Heart right ventricle (tissue), 16 donors: Measurements from ENCODE around the gene MAGOH. TPM values are rescaled to one million over a fixed set of nuclear protein-coding genes. Genes with fewer than 3 reads are reported as not detected.

Experiments used
- ATAC-seq, 8 donors: fragments of 200-7000 bp; cut with Tn5 transposase; one replicate each; pipeline ENCODE4 v1.9.1; 2020; ENCODE audit warnings: mild to moderate bottlenecking in 8 of 8, moderate library complexity in 8 of 8, moderate number of reproducible peaks in 1 of 8
- DNase-seq, 2 donors: peaks; one replicate each; pipeline ENCODE4 v3.0.0-alpha.2; 2020
- H3K27ac ChIP-seq, 10 donors: fragments of 200-600 bp; sonication (generic) in 2 of 10; one replicate each; pipeline versions ENCODE4 v1.5.0 to v1.8.0; 2020 to 2022; ENCODE audit warnings: mild to moderate bottlenecking in 3 of 10
- H3K27me3 ChIP-seq, 7 donors: fragments of 200-600 bp; one replicate each; pipeline ENCODE4 v1.8.0; 2021 to 2022; ENCODE audit warnings: mild to moderate bottlenecking in 2 of 7
- H3K36me3 ChIP-seq, 9 donors: fragments of 200-600 bp; sonication (generic) in 1 of 9; one replicate each; pipeline versions ENCODE4 v1.5.0 to v1.8.0; 2020 to 2022; ENCODE audit warnings: mild to moderate bottlenecking in 2 of 9
- H3K4me1 ChIP-seq, 9 donors: fragments of 200-600 bp; sonication (generic) in 1 of 9; one replicate each; pipeline versions ENCODE4 v1.5.0 to v1.8.0; 2020 to 2022; ENCODE audit warnings: mild to moderate bottlenecking in 4 of 9
- H3K4me3 ChIP-seq, 10 donors: fragments of 200-600 bp; sonication (generic) in 2 of 10; one replicate each; pipeline versions ENCODE4 v1.5.0 to v1.8.0; 2020 to 2022; ENCODE audit warnings: mild to moderate bottlenecking in 7 of 10, moderate library complexity in 2 of 10
- H3K9me3 ChIP-seq, 11 donors: fragments of 200-600 bp in 10 of 11; sonication (generic) in 2 of 11; one replicate each; pipeline versions ENCODE4 v1.5.0 to v1.8.0; 2013 to 2022; ENCODE audit warnings: mild to moderate bottlenecking in 2 of 11, control low read depth in 1 of 11, moderate library complexity in 1 of 11
- CTCF ChIP-seq, 9 donors: fragments of 200-600 bp; sonication (generic) in 2 of 9; IDR thresholded peaks; one replicate each; pipeline versions ENCODE4 v1.5.0 to v1.8.0; 2021 to 2022; ENCODE audit warnings: antibody characterized with exemption in 9 of 9, mild to moderate bottlenecking in 5 of 9, moderate library complexity in 1 of 9
- WGBS, 2 donors: extraction: QIAGEN DNeasy Blood & Tissue Kit; methylation state at CpG; one replicate each; pipeline ENCODE4 v1.1.7; 2013; ENCODE audit warnings: inconsistent platforms in 1 of 2; 5-methylcytosine and 5-hydroxymethylcytosine counted together
- intact Hi-C, 10 donors: fragments of 100-400 bp; cut with DNase I; formaldehyde crosslinking; loops; one replicate each; pipeline versions ENCODE4 v1.11.1 to v1.14.2; 2022
- polyA plus RNA-seq, 2 donors: library from polyadenylated mRNA; stranded (reverse); fragments of 200-250 nt; gene quantifications; one replicate each; pipeline ENCODE4 v1.2.3, GENCODE V29; 2013
- total RNA-seq, 10 donors: library from RNA; stranded (reverse); fragmentation: NEBNext Ultra II Directional in 3 of 10; extraction: Animal tissue kit (Norgen Biotek cat#: 25700) in 3 of 10; gene quantifications; one replicate each; pipeline versions ENCODE4 v1.2.1 to v1.2.4, GENCODE V29; 2021 to 2023
- donor health status: Arrhythmogenic right ventricular cardiomyopathy.
- donor health status: ischemic (EF 13 %, LVEDD 7.1; RV severe dilation, severe dysfunction).
- donor health status: healthy with polysubstance abuse.
- donor health status: DM: no; HTN: yes; CAD: no.
- donor health status: DM: no; HTN: no; CAD: no.
- donor health status: ischemic (EF 25% LVEDD 6.9; RV normal size, moderate dysfunction).
- donor health status: ischemic (EF 25% LVEDD 5.7; RV mildly dilated, moderate dysfunction).
- donor health status: healthy.
- donor health status: DM: yes; HTN: yes; CAD: no.
- donor health status: Ischemic cardiomyopathy.
- donor health status: ischemic (EF 35%, LVEDD 5.7; RV mildly dilated, moderate dysfunction).
- donor health status: nonischemic (EF 11% LVEDD 7.7; RV severe dilation, severe dysfunction).
- donor health status: DM: yes; HTN: yes; CAD: no.
- donor health status: PGD.
- donor health status: ischemic (EF 29% LVEDD 5.4; RV normal size, mild dysfunction).
- donor health status: nonischemic (EF 23%, LVEDD 6.1; RV moderate dilation, normal function).

Gene MAGOH
- total and polyA plus RNA-seq, 12 donors = 17.3 to 67.3 (median 22.9) TPM

GRCh38 chr1:53270873-53271272 lies 32.6 kb upstream of the MAGOH start:
- intact Hi-C loops = loop anchor here in 1 of 10 donors (10.0 kb wide), 1 partner anchor 484 kb away; no protein-coding TSS in a partner anchor
- no peak for TF ChIP-seq CTCF (IDR thresholded peaks at IDR 0.05)
- ATAC-seq = no peak

DNA sequence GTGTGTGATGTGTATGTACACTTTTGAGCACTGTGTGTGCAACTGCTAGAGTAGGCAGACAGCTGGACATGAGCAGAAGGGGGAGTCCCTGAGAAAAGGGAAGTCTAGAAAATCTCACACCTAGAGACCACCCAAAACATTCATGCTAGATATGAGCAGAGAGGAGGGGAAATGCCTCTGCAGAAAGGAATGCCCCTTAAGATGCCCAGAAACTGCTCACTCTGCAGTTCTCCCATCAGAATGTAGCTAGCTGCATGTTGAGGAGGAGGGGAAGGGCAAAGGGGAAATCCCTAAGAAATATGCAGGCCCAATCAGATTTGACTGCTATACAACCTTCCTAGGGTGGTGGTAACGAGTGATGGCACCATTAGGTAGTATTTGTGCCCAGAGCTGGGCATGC lies 31.8 kb upstream of the MAGOH start:
- Histone ChIP-seq H3K9me3 (no peaks in the 10 kb centered on the region), H3K36me3 (peaks cover 0 to 15% (median 0%) of the 10 kb centered on the region in 9 donors), H3K27me3 (no peaks in the 10 kb centered on the region), H3K4me1 (no peaks in the 10 kb centered on the region), H3K4me3 (no peak overlapping the region), H3K27ac (no peak overlapping the region)
- DNase-seq (no peak), ATAC-seq (no peak)
- no peak for TF ChIP-seq CTCF (IDR thresholded peaks at IDR 0.05)
- 76 to 87% methylated on average over 1 of the region's 1 CpG for WGBS, 2 donors
- intact Hi-C loops = loop anchor here in 1 of 10 donors (10.0 kb wide), 1 partner anchor 485 kb away; no protein-coding TSS in a partner anchor

More at GRCh38 chr1:53270873-53271272, 32.6 kb upstream of the MAGOH start:
- Histone ChIP-seq H3K4me1 (no peaks in the 10 kb centered on the region), H3K27me3 (no peaks in the 10 kb centered on the region), H3K36me3 (peaks cover 0 to 8% (median 0%) of the 10 kb centered on the region in 9 donors), H3K4me3 (no peak overlapping the region), H3K27ac (no peak overlapping the region), H3K9me3 (no peaks in the 10 kb centered on the region)
- no peak for DNase-seq
- WGBS, 2 donors = 88 to 94% methylated on average over 8 of the region's 8 CpGs

DNA sequence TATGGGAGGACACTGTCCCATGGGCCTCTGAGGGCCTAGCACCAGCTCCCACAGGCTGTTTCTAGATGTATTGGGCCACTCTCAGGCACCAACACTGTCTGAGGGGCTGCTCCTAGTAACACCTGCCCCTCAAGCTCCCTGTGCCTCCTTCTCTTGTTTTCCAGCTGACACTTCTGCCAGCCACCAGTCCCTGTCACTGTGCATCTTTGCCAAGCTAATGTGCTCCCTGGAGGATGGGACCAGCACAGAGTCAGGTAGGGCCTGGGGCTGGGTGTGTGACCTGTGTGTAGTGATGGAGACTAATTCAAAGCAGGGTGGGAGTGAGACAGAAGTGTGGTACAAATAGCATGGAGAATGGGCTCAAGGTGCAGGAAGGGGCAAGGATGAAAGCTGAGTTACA lies 29.4 kb upstream of the MAGOH start:
- Histone ChIP-seq H3K9me3 (no peaks in the 10 kb centered on the region), H3K27ac (no peak overlapping the region), H3K36me3 (peaks cover 0 to 34% (median 0%) of the 10 kb centered on the region in 9 donors), H3K27me3 (no peaks in the 10 kb centered on the region), H3K4me1 (no peaks in the 10 kb centered on the region), H3K4me3 (no peak overlapping the region)
- ATAC-seq (no peak), DNase-seq (no peak)
- no peak for TF ChIP-seq CTCF (IDR thresholded peaks at IDR 0.05)
- intact Hi-C loops = no loop called here

DNA sequence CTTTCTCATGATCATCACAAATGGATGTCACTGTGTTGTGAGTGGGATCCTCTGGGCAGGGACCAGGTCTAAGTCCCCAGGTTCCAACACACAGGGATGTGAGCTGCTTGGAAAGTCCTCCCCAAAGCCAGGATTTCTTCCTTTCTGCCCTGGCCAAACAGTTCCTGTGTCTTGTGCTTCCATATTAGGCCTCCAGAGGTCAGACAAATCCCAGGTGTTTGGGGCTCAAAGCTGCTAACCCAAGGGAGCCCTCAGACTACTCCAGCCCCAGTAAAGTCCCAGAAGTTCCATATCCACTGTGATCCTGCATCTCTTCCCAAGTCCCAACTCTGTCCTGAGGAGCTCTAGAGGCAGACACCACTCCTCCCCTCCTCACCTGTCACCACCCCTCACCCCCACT lies 27.7 kb upstream of the MAGOH start:
- intact Hi-C loops = no loop called here

More for the DNA sequence above, 27.7 kb upstream of the MAGOH start:
- Histone ChIP-seq H3K9me3 (no peaks in the 10 kb centered on the region), H3K4me1 (no peaks in the 10 kb centered on the region), H3K36me3 (peaks cover 0 to 49% (median 0%) of the 10 kb centered on the region in 9 donors), H3K27me3 (no peaks in the 10 kb centered on the region), H3K27ac (no peak overlapping the region), H3K4me3 (no peak overlapping the region)
- DNase-seq (no peak), ATAC-seq (peak in 1 of 8 donors; percentile 32)
- TF ChIP-seq CTCF (IDR thresholded peaks at IDR 0.05) = peak in 3 of 9 donors; percentile 11 to 16 (median 11)
